HG03432 (cell line): ENCODE data around the gene TMEM63B.
A peak's percentile ranks its signal among the peaks of the same experiment; 100 is the strongest.
"Not testable (repeated sequence)": the region's sequence is repeated elsewhere in the genome, so short reads cannot be mapped to it uniquely, and the experiment has no call there.

Source experiments
- ATAC-seq: cut with Tn5 transposase; IDR thresholded peaks from one replicate; pipeline ENCODE4 v1.9.1; 2021; ENCODE audit warnings: mild to moderate bottlenecking, moderate library complexity; ENCODE audit not compliant: unreplicated experiment

The TMEM63B gene

GRCh38 chr6:44139351-44139743 lies 12.0 kb downstream of the TMEM63B start:
- no peak for ATAC-seq

GRCh38 chr6:44142835-44143234 lies 15.5 kb downstream of the TMEM63B start:
- no peak for ATAC-seq

GRCh38 chr6:44143731-44144130 lies 16.4 kb downstream of the TMEM63B start:
- ATAC-seq = no peak

- ATAC-seq = not testable (repeated sequence)
Observed at GRCh38 chr6:44144536-44144935, 17.2 kb downstream of the TMEM63B start.

- ATAC-seq = no peak
Observed at GRCh38 chr6:44145839-44146238, 18.5 kb downstream of the TMEM63B start.

GRCh38 chr6:44146685-44147084 lies 19.3 kb downstream of the TMEM63B start:
- ATAC-seq = no peak

- no peak for ATAC-seq
Observed at GRCh38 chr6:44147256-44147655, 19.9 kb downstream of the TMEM63B start.

- no peak for ATAC-seq
Observed at GRCh38 chr6:44148306-44148705, 21.0 kb downstream of the TMEM63B start.

- no peak for ATAC-seq
Observed at GRCh38 chr6:44149369-44150012, 22.1 kb downstream of the TMEM63B start.

- no peak for ATAC-seq
Observed at GRCh38 chr6:44150317-44150917, 23.1 kb downstream of the TMEM63B start.

- ATAC-seq = peak; percentile 81
Observed at GRCh38 chr6:44151348-44152108, 24.2 kb downstream of the TMEM63B start.

- peak; percentile 4 for ATAC-seq
Observed at GRCh38 chr6:44152109-44152461, 24.7 kb downstream of the TMEM63B start.

GRCh38 chr6:44152533-44152932 lies 25.2 kb downstream of the TMEM63B start:
- ATAC-seq = no peak

- no peak for ATAC-seq
Observed at GRCh38 chr6:44154067-44154466, 26.7 kb downstream of the TMEM63B start.

- no peak for ATAC-seq
Observed at GRCh38 chr6:44156494-44157151, 29.3 kb downstream of the TMEM63B start.

- ATAC-seq = no peak
Observed at GRCh38 chr6:44157152-44157521, 29.8 kb downstream of the TMEM63B start.

- ATAC-seq = no peak
Observed at GRCh38 chr6:44158770-44159228, 31.4 kb downstream of the TMEM63B start, which contains the start of gene CAPN11. TSS of gene CAPN11 (plus strand) at chr6:44158820. CDS start at chr6:44158849, 29 bp downstream.

- no peak for ATAC-seq
Observed at GRCh38 chr6:44161997-44162338, 34.6 kb downstream of the TMEM63B start.

- ATAC-seq = no peak
Observed at GRCh38 chr6:44162876-44163625, 35.7 kb downstream of the TMEM63B start.

GRCh38 chr6:44166116-44166515 lies 38.8 kb downstream of the TMEM63B start:
- ATAC-seq = no peak
